Measurements from ENCODE around the gene KLHL29.

Gene KLHL29

GRCh38 chr2:23692263-23692662, 307.3 kb downstream of the KLHL29 start:
- H3K4me1 ChIP-seq (ENCODE audit: insufficient read depth, low read length, poor library complexity, severe bottlenecking) = no peaks in the 10 kb centered on the region
- H4K20me1 ChIP-seq (ENCODE audit: insufficient read depth, low read length, poor library complexity, severe bottlenecking) = no peaks in the 10 kb centered on the region
- no peak overlapping the region for H3K9ac ChIP-seq (ENCODE audit: low read depth, low read length, poor library complexity, severe bottlenecking)
- H2AFZ ChIP-seq (ENCODE audit: low read length) = no peak overlapping the region
- no peaks in the 10 kb centered on the region for H3K79me2 ChIP-seq (ENCODE audit: insufficient read depth, low read length)
- H3K9me2 ChIP-seq (replicated peaks; ENCODE audit: low read depth, low read length) = no peaks in the 10 kb centered on the region
- H3K27me3 ChIP-seq (ENCODE audit: insufficient read depth, low read length, poor library complexity, severe bottlenecking) = no peaks in the 10 kb centered on the region
- H3K36me3 ChIP-seq (ENCODE audit: insufficient read depth, low read length) = no peaks in the 10 kb centered on the region
- no peak overlapping the region for H3K4me3 ChIP-seq (ENCODE audit: low read length, poor library complexity, severe bottlenecking)
- TF ChIP-seq CTCF (conservative IDR thresholded peaks at IDR 0.05; ENCODE audit: low read length) (no peak), EZH2phosphoT487 (IDR thresholded peaks at IDR 0.05; ENCODE audit: borderline replicate concordance) (no peak)
- H3F3A ChIP-seq (ENCODE audit: low read depth) = no peaks in the 10 kb centered on the region
- no peaks in the 10 kb centered on the region for H3K9me3 ChIP-seq (ENCODE audit: insufficient read depth, low read depth, low read length)
- H3K4me2 ChIP-seq (ENCODE audit: low read depth, low read length, poor library complexity, severe bottlenecking) = no peak overlapping the region

GRCh38 chr2:23692851-23693605, 308.0 kb downstream of the KLHL29 start:
- no peak overlapping the region for H3K4me3 ChIP-seq (ENCODE audit: low read length, poor library complexity, severe bottlenecking)
- H2AFZ ChIP-seq (ENCODE audit: low read length) = no peak overlapping the region
- no peaks in the 10 kb centered on the region for H3K9me3 ChIP-seq (ENCODE audit: insufficient read depth, low read depth, low read length)
- no peaks in the 10 kb centered on the region for H3K79me2 ChIP-seq (ENCODE audit: insufficient read depth, low read length)
- no peak overlapping the region for H3K4me2 ChIP-seq (ENCODE audit: low read depth, low read length, poor library complexity, severe bottlenecking)
- TF ChIP-seq EZH2phosphoT487 (IDR thresholded peaks at IDR 0.05; ENCODE audit: borderline replicate concordance) = no peak
- no peak for TF ChIP-seq CTCF (conservative IDR thresholded peaks at IDR 0.05; ENCODE audit: low read length)
- H3F3A ChIP-seq (ENCODE audit: low read depth) = no peaks in the 10 kb centered on the region
- H3K27me3 ChIP-seq (ENCODE audit: insufficient read depth, low read length, poor library complexity, severe bottlenecking) = no peaks in the 10 kb centered on the region
- no peaks in the 10 kb centered on the region for H3K4me1 ChIP-seq (ENCODE audit: insufficient read depth, low read length, poor library complexity, severe bottlenecking)
- no peaks in the 10 kb centered on the region for H3K36me3 ChIP-seq (ENCODE audit: insufficient read depth, low read length)
- no peaks in the 10 kb centered on the region for H3K9me2 ChIP-seq (replicated peaks; ENCODE audit: low read depth, low read length)
- no peak overlapping the region for H3K9ac ChIP-seq (ENCODE audit: low read depth, low read length, poor library complexity, severe bottlenecking)
- no peaks in the 10 kb centered on the region for H4K20me1 ChIP-seq (ENCODE audit: insufficient read depth, low read length, poor library complexity, severe bottlenecking)

- Histone ChIP-seq H3K9me2 (replicated peaks; ENCODE audit: low read depth, low read length) (no peaks in the 10 kb centered on the region), H3K9ac (ENCODE audit: low read depth, low read length, poor library complexity, severe bottlenecking) (no peak overlapping the region), H4K20me1 (ENCODE audit: insufficient read depth, low read length, poor library complexity, severe bottlenecking) (no peaks in the 10 kb centered on the region), H2AFZ (ENCODE audit: low read length) (no peak overlapping the region), H3F3A (ENCODE audit: low read depth) (no peaks in the 10 kb centered on the region), H3K9me3 (ENCODE audit: insufficient read depth, low read depth, low read length) (no peaks in the 10 kb centered on the region), H3K4me3 (ENCODE audit: low read length, poor library complexity, severe bottlenecking) (no peak overlapping the region), H3K79me2 (ENCODE audit: insufficient read depth, low read length) (no peaks in the 10 kb centered on the region), H3K4me1 (ENCODE audit: insufficient read depth, low read length, poor library complexity, severe bottlenecking) (no peaks in the 10 kb centered on the region), H3K36me3 (ENCODE audit: insufficient read depth, low read length) (no peaks in the 10 kb centered on the region), H3K4me2 (ENCODE audit: low read depth, low read length, poor library complexity, severe bottlenecking) (no peak overlapping the region), H3K27me3 (ENCODE audit: insufficient read depth, low read length, poor library complexity, severe bottlenecking) (no peaks in the 10 kb centered on the region)
- TF ChIP-seq CTCF (conservative IDR thresholded peaks at IDR 0.05; ENCODE audit: low read length) (no peak), EZH2phosphoT487 (IDR thresholded peaks at IDR 0.05; ENCODE audit: borderline replicate concordance) (no peak)
These were observed 308.6 kb downstream of the KLHL29 start for GRCh38 chr2:23693606-23693951.

Measured in Loucy (cell line).